ENCODE measurements around the gene CDKAL1.

DNA sequence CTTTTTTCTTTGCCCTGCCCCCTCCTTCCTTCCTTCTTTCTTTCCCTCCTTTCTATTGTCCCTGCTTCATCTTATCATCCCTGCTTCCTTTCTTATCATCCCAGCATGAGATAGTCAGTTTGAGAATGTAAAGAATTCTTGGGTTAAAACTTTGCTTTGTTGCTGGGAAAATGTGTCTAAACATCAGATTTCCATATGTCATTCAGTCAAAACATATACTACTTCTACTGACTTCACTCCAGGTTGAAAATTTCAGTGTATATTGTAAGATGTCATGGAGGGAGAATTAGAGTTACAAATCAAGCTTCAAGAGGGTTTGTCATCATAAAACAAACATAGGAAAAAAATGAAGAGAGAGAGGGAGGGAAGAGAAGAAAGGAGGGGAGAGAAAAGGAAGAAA is 700.9 kb downstream of the CDKAL1 start:
- TF ChIP-seq, protein P1, sequence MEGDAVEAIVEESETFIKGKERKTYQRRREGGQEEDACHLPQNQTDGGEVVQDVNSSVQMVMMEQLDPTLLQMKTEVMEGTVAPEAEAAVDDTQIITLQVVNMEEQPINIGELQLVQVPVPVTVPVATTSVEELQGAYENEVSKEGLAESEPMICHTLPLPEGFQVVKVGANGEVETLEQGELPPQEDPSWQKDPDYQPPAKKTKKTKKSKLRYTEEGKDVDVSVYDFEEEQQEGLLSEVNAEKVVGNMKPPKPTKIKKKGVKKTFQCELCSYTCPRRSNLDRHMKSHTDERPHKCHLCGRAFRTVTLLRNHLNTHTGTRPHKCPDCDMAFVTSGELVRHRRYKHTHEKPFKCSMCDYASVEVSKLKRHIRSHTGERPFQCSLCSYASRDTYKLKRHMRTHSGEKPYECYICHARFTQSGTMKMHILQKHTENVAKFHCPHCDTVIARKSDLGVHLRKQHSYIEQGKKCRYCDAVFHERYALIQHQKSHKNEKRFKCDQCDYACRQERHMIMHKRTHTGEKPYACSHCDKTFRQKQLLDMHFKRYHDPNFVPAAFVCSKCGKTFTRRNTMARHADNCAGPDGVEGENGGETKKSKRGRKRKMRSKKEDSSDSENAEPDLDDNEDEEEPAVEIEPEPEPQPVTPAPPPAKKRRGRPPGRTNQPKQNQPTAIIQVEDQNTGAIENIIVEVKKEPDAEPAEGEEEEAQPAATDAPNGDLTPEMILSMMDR (conservative IDR thresholded peaks at IDR 0.05; ENCODE audit: low read depth, low read length): no peak
- no peak for TF ChIP-seq EZH2 (IDR thresholded peaks at IDR 0.05; ENCODE audit: low read length, unreplicated experiment)
